ENCODE results near the gene KRTAP19-2.
"Not testable (repeated sequence)": the region's sequence is repeated elsewhere in the genome, so short reads cannot be mapped to it uniquely, and the experiment has no call there.

KRTAP19-2 gene

GRCh38 chr21:30487336-30487735 lies at the start of gene KRTAP19-2:
TSS of gene KRTAP19-2 (minus strand) at chr21:30487436. CDS start at chr21:30487348, 88 bp downstream.
- in situ Hi-C loops (cut with MboI; ENCODE audit: low sequenced_read_pairs): no loop called here

- in situ Hi-C loops (cut with MboI; ENCODE audit: low sequenced_read_pairs): no loop called here
These were observed 31.6 kb upstream of the KRTAP19-2 start for GRCh38 chr21:30518876-30519275.

GRCh38 chr21:30515681-30516080 lies 28.4 kb upstream of the KRTAP19-2 start:
- in situ Hi-C loops (cut with MboI; ENCODE audit: low sequenced_read_pairs): no loop called here

GRCh38 chr21:30505621-30506205 lies 18.5 kb upstream of the KRTAP19-2 start:
- in situ Hi-C loops (cut with MboI; ENCODE audit: low sequenced_read_pairs): not testable (repeated sequence)

GRCh38 chr21:30502041-30502440 lies 14.8 kb upstream of the KRTAP19-2 start, which contains the start of gene KRTAP19-5:
TSS of gene KRTAP19-5 (minus strand) at chr21:30502141. CDS start at chr21:30502090, 51 bp downstream.
- in situ Hi-C loops (cut with MboI; ENCODE audit: low sequenced_read_pairs): no loop called here

- in situ Hi-C loops (cut with MboI; ENCODE audit: low sequenced_read_pairs): no loop called here
These were observed 9.8 kb upstream of the KRTAP19-2 start, which contains the start of gene KRTAP19-4 for GRCh38 chr21:30497065-30497464. TSS of gene KRTAP19-4 (minus strand) at chr21:30497165. CDS start at chr21:30497110, 55 bp downstream.

- in situ Hi-C loops (cut with MboI; ENCODE audit: low sequenced_read_pairs): no loop called here
These were observed 4.8 kb upstream of the KRTAP19-2 start, which contains the start of gene KRTAP19-3 for GRCh38 chr21:30491963-30492428. TSS of gene KRTAP19-3 (minus strand) at chr21:30492013. CDS start at chr21:30491957, 56 bp downstream.

- in situ Hi-C loops (cut with MboI; ENCODE audit: low sequenced_read_pairs): no loop called here
These were observed 1.1 kb downstream of the KRTAP19-2 start for GRCh38 chr21:30486180-30486579.

GRCh38 chr21:30482130-30482529 lies 5.1 kb downstream of the KRTAP19-2 start:
- in situ Hi-C loops (cut with MboI; ENCODE audit: low sequenced_read_pairs): no loop called here

- in situ Hi-C loops (cut with MboI; ENCODE audit: low sequenced_read_pairs): no loop called here
These were observed 7.1 kb downstream of the KRTAP19-2 start, which contains the start of gene KRTAP19-1 for GRCh38 chr21:30480145-30480544. TSS of gene KRTAP19-1 (minus strand) at chr21:30480367. CDS start at chr21:30480317, 50 bp downstream.

- in situ Hi-C loops (cut with MboI; ENCODE audit: low sequenced_read_pairs): no loop called here
These were observed 8.0 kb downstream of the KRTAP19-2 start for GRCh38 chr21:30479259-30479658.

- in situ Hi-C loops (cut with MboI; ENCODE audit: low sequenced_read_pairs): no loop called here
These were observed 9.2 kb downstream of the KRTAP19-2 start for GRCh38 chr21:30478004-30478403.

GRCh38 chr21:30468900-30469714 lies 18.1 kb downstream of the KRTAP19-2 start:
- in situ Hi-C loops (cut with MboI; ENCODE audit: low sequenced_read_pairs): no loop called here

- in situ Hi-C loops (cut with MboI; ENCODE audit: low sequenced_read_pairs): no loop called here
These were observed 23.5 kb downstream of the KRTAP19-2 start for GRCh38 chr21:30463713-30464112.

- in situ Hi-C loops (cut with MboI; ENCODE audit: low sequenced_read_pairs): no loop called here
These were observed 38.7 kb downstream of the KRTAP19-2 start for GRCh38 chr21:30448514-30448913.

- in situ Hi-C loops (cut with MboI; ENCODE audit: low sequenced_read_pairs): no loop called here
These were observed 40.2 kb downstream of the KRTAP19-2 start for GRCh38 chr21:30447056-30447455.

- in situ Hi-C loops (cut with MboI; ENCODE audit: low sequenced_read_pairs): no loop called here
These were observed 43.0 kb downstream of the KRTAP19-2 start for GRCh38 chr21:30444204-30444603.

- in situ Hi-C loops (cut with MboI; ENCODE audit: low sequenced_read_pairs): no loop called here
These were observed 44.0 kb downstream of the KRTAP19-2 start for GRCh38 chr21:30443226-30443625.

- in situ Hi-C loops (cut with MboI; ENCODE audit: low sequenced_read_pairs): no loop called here
These were observed 47.3 kb downstream of the KRTAP19-2 start, which contains the start of gene KRTAP15-1 for GRCh38 chr21:30439975-30440374. TSS of gene KRTAP15-1 (plus strand) at chr21:30440275. CDS start at chr21:30440328, 53 bp downstream.
